ENCODE data around the gene UNC80.

DNA sequence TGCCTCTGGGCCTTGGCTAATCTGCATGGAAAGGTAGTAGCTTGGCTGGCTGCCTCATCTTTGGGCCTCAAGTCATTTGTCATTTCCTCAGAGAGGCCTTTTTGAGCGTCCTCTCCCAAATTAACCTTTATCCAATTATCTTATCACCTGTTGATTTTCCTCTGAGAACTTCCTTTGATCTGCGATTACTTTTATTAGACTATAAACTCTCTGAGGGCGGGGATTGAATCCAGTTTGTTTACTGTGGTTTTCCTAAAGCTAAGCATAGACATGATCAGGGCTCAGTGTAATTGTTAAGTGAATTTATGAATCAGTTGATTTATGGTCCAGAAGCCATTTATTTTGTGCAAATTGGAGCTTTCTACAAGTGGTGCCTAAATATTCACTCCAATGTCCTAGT, 238.3 kb downstream of the UNC80 start:
- TF ChIP-seq, protein P1, sequence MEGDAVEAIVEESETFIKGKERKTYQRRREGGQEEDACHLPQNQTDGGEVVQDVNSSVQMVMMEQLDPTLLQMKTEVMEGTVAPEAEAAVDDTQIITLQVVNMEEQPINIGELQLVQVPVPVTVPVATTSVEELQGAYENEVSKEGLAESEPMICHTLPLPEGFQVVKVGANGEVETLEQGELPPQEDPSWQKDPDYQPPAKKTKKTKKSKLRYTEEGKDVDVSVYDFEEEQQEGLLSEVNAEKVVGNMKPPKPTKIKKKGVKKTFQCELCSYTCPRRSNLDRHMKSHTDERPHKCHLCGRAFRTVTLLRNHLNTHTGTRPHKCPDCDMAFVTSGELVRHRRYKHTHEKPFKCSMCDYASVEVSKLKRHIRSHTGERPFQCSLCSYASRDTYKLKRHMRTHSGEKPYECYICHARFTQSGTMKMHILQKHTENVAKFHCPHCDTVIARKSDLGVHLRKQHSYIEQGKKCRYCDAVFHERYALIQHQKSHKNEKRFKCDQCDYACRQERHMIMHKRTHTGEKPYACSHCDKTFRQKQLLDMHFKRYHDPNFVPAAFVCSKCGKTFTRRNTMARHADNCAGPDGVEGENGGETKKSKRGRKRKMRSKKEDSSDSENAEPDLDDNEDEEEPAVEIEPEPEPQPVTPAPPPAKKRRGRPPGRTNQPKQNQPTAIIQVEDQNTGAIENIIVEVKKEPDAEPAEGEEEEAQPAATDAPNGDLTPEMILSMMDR (IDR thresholded peaks at IDR 0.05; ENCODE audit: insufficient read depth, low read length, poor library complexity, severe bottlenecking) = no peak
- TF ChIP-seq EZH2phosphoT487 (conservative IDR thresholded peaks at IDR 0.05; ENCODE audit: low read length) = no peak

Data from SU-DHL-6 (cell line).